GM10248 (cell line): ENCODE measurements around the gene ACOX2.

ENCODE experiments used
- CTCF ChIA-PET: fragments of 300-600 bp; sonication (Branson Sonifier 250); formaldehyde crosslinking; extraction: SDS; loops from one replicate; lab custom pipeline; 2021; ENCODE audit warnings: antibody characterized with exemption; lab: Yijun Ruan, JAX
- POLR2A ChIA-PET: fragments of 350-650 bp; sonication (Branson Sonifier 250); formaldehyde crosslinking; extraction: SDS; loops from one replicate; lab custom pipeline; 2020; ENCODE audit warnings: antibody characterized with exemption; lab: Yijun Ruan, JAX
- DNase-seq: peaks from one replicate; pipeline ENCODE4 v3.0.0; 2012; ENCODE audit errors: extremely low spot score
- TF ChIP-seq, protein P1 (sequence below): IDR thresholded peaks from 2 replicates; pipeline ENCODE4 v1.5.1; 2012; ENCODE audit warnings: mild to moderate bottlenecking, low read depth; ENCODE audit errors: extremely low read depth, missing control alignments, control extremely low read depth

ACOX2 gene

DNA sequence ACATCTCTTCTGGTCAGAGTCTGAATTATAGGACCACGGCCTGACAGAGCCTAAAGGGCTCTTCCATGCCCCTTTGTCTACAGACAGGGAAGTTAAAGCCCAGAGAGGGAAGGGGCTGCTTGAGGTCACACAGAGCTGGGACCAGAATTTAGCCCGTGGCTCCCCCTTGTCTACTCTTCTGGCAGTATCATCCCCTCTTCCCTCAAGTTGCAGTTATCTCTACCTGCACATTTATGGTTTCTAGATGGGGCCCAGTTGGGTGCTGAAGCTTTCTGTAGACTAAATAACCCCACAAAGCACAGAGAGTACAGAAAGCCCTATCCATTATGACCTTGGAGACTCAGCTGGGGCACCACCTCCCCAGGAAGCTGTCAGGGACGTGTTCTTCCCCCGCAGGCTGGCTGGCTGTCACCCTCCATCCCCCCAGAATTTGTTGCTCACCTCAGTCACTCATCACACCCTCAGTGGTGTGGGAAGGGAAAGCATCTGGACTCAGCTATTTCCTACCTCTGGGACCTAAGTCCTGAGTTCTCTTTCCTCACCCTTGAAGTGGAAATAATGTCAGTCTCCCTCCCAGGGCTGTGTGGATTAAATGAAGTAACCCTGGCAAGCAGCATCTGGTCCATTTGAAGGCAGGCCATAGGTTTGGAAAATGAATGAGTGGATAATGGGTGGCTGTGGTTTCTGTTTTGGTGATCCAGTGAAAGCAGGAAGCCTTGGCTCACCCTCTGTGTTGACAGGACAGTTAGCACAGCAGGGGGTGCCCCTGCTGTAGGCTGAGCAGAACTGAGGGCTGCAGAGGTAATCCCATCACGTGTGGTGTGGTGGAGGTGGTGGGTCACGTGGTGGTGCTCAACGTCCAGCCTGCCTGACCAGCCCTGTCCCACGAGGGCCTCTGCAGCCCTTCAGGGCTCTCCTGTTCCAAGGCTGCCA, 16.3 kb downstream of the ACOX2 start:
- ChIA-PET CTCF (interaction anchor here (1.3 to 5.5 kb wide), 5 partner anchors 13 to 213 kb away, joined by 3 to 18 read pairs (median 5); no protein-coding TSS in a partner anchor), POLR2A (no interaction called here)
- TF ChIP-seq, protein P1, sequence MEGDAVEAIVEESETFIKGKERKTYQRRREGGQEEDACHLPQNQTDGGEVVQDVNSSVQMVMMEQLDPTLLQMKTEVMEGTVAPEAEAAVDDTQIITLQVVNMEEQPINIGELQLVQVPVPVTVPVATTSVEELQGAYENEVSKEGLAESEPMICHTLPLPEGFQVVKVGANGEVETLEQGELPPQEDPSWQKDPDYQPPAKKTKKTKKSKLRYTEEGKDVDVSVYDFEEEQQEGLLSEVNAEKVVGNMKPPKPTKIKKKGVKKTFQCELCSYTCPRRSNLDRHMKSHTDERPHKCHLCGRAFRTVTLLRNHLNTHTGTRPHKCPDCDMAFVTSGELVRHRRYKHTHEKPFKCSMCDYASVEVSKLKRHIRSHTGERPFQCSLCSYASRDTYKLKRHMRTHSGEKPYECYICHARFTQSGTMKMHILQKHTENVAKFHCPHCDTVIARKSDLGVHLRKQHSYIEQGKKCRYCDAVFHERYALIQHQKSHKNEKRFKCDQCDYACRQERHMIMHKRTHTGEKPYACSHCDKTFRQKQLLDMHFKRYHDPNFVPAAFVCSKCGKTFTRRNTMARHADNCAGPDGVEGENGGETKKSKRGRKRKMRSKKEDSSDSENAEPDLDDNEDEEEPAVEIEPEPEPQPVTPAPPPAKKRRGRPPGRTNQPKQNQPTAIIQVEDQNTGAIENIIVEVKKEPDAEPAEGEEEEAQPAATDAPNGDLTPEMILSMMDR = no peak
- peak; percentile 39 for DNase-seq

DNA sequence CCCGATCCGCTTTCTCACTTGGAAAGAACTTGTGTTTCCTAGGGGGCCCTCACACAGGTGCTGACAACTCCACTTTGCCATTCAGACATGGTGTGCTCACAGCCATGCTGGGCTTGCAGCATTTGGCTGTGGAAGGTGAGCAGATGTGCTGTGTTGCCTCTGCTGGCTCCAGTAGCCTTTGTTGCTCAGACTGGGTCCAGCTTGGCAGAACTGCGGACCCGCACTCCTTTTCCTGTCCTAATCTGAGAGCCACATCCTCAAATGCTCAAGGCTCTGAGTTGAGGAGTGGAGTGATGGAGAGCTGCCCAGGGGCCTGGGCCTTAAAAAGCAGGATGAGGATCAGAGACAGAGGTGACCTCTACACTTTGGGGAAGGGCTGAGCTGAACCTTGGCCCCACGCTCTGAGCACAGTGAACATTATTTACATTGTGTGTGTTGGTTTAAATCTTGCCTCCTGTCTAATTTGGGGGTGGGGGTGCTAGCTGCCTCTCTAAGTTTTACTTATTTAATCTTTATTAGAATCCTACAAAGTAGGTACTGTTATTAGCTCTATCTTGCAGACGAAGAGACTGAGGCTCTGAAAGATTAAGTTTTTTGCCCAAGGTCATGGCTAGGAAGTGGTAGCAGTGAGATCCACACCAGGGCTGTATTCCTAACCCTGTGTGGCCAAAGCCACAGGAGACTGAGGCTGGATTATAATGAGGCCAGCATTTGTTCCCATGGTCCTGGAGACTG, 17.2 kb downstream of the ACOX2 start:
- TF ChIP-seq, protein P1 = no peak
- POLR2A ChIA-PET = no interaction called here
- no peak for DNase-seq
- CTCF ChIA-PET = interaction anchor here (1.3 to 5.5 kb wide), 5 partner anchors 14 to 213 kb away, joined by 3 to 18 read pairs (median 5); no protein-coding TSS in a partner anchor

- CTCF ChIA-PET = interaction anchor here (1.9 to 5.5 kb wide), 2 partner anchors 14 to 23 kb away, joined by 6 to 18 read pairs; no protein-coding TSS in a partner anchor
- POLR2A ChIA-PET = no interaction called here
- TF ChIP-seq, protein P1 = no peak
- DNase-seq = no peak
Measured at GRCh38 chr3:58518291-58518789, 18.6 kb downstream of the ACOX2 start.

DNA sequence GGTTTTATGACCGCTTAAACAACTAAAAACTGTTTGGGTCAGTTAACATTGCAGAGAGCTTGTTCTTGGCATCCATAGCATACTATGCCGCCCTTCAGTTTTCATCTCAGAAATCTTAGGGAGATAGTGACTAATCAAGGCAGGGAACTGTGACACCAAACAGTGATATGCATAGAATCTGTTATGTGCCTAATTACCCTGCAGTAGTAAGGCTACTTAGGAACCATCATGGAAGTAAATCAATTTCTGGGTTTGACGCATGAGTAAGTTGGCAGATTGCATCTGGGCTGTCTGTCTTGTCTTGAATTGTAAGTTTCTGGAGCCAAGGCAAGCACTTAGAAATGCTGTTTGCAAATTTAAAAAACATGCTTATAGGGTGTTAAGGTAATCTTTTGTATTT, 22.6 kb downstream of the ACOX2 start:
- TF ChIP-seq, protein P1 = no peak
- CTCF ChIA-PET = interaction anchor here (1.6 to 1.7 kb wide), 2 partner anchors 23 to 116 kb away, joined by 3 to 4 read pairs; no protein-coding TSS in a partner anchor
- DNase-seq = no peak
- POLR2A ChIA-PET = no interaction called here

DNA sequence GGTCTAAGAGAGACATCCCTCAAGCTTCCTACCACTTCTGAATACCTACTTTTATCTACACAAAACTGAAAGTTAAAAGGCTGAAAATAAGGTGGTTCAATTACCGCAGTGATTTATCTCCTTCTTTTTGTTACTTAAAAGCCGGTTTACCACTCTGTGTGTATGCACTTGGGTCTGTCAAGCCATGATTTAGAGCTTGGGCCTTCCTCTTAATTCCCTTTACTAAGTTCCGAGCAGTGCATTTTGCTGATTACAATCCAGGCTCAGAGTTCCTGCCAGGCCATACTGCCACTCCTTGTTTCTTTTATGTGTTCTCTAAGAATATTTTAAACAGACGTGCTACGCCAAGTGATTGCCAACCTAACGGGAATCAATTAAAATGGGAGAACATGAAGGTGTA, 28.6 kb downstream of the ACOX2 start:
- ChIA-PET POLR2A (no interaction called here), CTCF (no interaction called here)
- DNase-seq = no peak
- TF ChIP-seq, protein P1 = no peak
